ENCODE results near the gene DEPDC1B. TPM values are rescaled to one million over a fixed set of nuclear protein-coding genes. Genes with fewer than 3 reads are reported as not detected.

The DEPDC1B gene
- total RNA-seq, 4 donors from 2014 or later = 1.9 to 10.3 (median 5.3) TPM

DNA sequence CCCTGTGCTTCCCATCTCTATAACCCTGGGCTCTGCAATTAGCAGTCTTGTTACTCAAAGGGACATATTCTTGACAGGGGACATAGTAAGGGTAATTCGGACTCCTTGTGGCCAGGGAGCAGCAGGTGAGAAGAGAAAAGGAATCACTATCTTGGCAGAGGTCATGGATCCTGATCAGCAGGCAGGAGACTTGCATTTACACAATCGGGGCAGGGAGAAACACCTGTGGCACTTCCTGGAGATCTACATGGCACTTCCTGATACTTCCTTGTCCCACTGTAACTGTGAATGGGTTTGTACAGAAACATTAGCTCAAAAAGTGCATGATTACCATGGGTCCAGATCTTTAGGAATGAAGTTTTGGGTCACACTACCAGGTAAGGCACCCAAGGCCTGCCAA is 29.2 kb downstream of the DEPDC1B start:
- no peaks in the 10 kb centered on the region for H3K4me1 ChIP-seq
- no peaks in the 10 kb centered on the region for H3K36me3 ChIP-seq
- no peak overlapping the region for H3K4me3 ChIP-seq
- no peaks in the 10 kb centered on the region for H3K27me3 ChIP-seq
- TF ChIP-seq, protein P1, sequence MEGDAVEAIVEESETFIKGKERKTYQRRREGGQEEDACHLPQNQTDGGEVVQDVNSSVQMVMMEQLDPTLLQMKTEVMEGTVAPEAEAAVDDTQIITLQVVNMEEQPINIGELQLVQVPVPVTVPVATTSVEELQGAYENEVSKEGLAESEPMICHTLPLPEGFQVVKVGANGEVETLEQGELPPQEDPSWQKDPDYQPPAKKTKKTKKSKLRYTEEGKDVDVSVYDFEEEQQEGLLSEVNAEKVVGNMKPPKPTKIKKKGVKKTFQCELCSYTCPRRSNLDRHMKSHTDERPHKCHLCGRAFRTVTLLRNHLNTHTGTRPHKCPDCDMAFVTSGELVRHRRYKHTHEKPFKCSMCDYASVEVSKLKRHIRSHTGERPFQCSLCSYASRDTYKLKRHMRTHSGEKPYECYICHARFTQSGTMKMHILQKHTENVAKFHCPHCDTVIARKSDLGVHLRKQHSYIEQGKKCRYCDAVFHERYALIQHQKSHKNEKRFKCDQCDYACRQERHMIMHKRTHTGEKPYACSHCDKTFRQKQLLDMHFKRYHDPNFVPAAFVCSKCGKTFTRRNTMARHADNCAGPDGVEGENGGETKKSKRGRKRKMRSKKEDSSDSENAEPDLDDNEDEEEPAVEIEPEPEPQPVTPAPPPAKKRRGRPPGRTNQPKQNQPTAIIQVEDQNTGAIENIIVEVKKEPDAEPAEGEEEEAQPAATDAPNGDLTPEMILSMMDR (IDR thresholded peaks at IDR 0.05) = no peak
- TF ChIP-seq POLR2A (IDR thresholded peaks at IDR 0.05) = no peak
- intact Hi-C loops (cut with DNase I) = loop anchor here (10.0 kb wide), 1 partner anchor 856 kb away; no protein-coding TSS in a partner anchor
- DNase-seq = no peak
- H3K27ac ChIP-seq = no peak overlapping the region
- no peaks in the 10 kb centered on the region for H3K9me3 ChIP-seq
- WGBS, 2 donors = 67 to 84% methylated on average over 2 of the region's 2 CpGs

DNA sequence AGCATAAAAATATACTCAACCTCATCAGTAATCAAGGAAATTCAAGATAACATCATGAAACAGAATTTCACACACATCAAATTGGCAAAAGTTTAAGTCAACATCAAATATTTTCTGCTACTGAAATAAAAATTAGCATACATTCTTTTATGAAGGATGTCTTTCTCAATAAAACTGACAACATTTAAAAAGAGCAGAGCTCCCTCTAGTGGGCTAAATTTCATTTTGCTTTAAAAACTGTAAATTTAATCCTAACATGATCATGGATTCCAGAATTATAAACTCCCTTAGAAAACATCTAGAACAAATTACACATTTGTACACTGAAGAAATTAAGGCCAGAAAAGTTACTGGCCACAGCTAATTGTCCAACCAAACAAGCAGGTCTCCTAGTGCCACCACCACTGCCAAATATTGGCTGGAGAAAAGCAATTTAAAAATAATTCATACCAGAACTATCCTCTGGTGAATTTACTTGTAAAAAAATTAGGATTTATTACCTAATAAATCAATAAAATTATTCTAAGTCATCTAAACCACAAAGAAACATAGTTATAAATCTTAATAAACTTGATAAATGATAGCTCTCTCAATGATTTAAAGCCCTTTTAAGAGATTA is 31.2 kb downstream of the DEPDC1B start:
- intact Hi-C loops (cut with DNase I) = no loop called here
- DNase-seq = no peak
- TF ChIP-seq, protein P1 (IDR thresholded peaks at IDR 0.05) = peak; percentile 30 to 63 (median 52)
- TF ChIP-seq POLR2A (IDR thresholded peaks at IDR 0.05) = no peak

DNA sequence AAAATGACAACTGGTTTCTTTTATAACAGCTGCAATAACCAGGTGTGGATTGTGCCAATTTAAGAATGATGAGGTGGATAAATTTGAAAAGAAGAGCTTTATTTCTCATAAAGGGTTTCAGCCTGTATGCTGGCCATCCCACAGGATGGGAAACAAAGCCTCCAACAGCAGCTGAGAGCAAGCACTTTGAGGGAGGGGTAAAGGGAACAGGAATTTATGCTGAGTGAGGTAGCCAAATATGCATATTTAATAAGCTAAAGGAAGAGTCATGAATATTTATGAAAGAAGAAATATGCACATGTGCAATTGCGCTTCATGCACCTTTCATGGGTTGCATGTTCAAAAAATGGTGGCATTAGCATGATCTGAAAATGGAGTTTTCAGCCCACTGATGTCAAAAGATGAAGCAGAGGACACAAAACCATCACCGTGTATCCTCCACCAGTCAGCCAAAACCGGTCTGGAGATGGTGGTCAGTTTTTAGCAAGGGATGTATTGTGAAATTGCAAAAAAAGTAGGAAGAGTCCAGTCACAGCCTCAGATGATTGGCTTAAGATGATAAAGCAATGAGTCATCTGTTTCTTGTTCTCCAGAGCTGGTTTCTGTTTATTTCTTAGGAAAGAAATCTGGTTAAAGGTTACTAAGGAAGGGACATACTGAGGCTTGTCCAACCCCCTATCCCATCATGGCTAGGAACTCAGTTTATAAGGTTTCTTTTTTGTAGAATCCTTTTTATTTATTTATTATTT is 47.9 kb downstream of the DEPDC1B start:
- Histone ChIP-seq H3K36me3 (no peaks in the 10 kb centered on the region), H3K27me3 (no peaks in the 10 kb centered on the region), H3K9me3 (peaks cover 0 to 8% (median 0%) of the 10 kb centered on the region in 3 donors), H3K27ac (no peak overlapping the region), H3K4me1 (no peaks in the 10 kb centered on the region), H3K4me3 (no peak overlapping the region)
- intact Hi-C loops (cut with DNase I) = no loop called here
- TF ChIP-seq, protein P1 (IDR thresholded peaks at IDR 0.05) = no peak
- no peak for TF ChIP-seq POLR2A (IDR thresholded peaks at IDR 0.05)
- 94% methylated on average over 3 of the region's 3 CpGs for WGBS, 2 donors
- no peak for DNase-seq

More for the DNA sequence above, 31.2 kb downstream of the DEPDC1B start:
- Histone ChIP-seq H3K27ac (no peak overlapping the region), H3K36me3 (no peaks in the 10 kb centered on the region), H3K27me3 (no peaks in the 10 kb centered on the region), H3K4me1 (no peaks in the 10 kb centered on the region), H3K4me3 (no peak overlapping the region), H3K9me3 (no peaks in the 10 kb centered on the region)

DNA sequence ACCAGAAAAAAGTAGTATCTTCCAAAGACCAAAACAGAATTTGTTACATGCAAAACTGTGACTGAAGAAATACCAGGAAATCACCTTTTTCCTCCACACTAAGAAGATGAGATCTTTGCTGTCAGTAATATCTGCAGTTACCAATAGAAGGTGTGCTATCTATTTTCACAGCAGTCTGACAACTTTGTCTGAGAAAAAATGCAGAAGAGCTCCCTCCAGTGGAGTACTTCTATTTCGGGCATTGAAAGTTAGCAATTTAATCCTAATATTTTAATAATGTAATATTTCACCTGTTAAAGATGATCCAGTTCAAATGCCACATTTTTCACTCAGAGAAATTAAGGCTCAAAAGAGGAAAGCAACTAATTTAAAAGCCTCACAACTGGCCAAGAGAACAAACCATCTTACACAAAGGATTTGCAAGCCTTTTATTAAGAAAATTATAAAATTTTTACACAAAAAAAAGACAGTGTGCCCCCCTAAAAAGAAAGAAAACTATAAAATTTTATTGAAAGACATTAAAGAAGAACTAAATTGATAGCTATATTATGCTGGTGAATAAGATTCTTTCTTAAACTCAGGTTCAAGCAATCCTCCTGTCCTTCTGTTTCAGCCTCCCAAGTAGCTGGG is 50.6 kb downstream of the DEPDC1B start:
- Histone ChIP-seq H3K4me3 (no peak overlapping the region), H3K36me3 (no peaks in the 10 kb centered on the region), H3K9me3 (no peaks in the 10 kb centered on the region), H3K27me3 (no peaks in the 10 kb centered on the region), H3K27ac (no peak overlapping the region), H3K4me1 (no peaks in the 10 kb centered on the region)
- no peak for DNase-seq
- TF ChIP-seq, protein P1 (IDR thresholded peaks at IDR 0.05) = peak in 5 of 6 experiments; percentile 35 to 61 (median 50)
- TF ChIP-seq POLR2A (IDR thresholded peaks at IDR 0.05) = no peak
- 0 to 5% methylated on average over 1 of the region's 1 CpG for WGBS, 2 donors
- intact Hi-C loops (cut with DNase I) = no loop called here

DNA sequence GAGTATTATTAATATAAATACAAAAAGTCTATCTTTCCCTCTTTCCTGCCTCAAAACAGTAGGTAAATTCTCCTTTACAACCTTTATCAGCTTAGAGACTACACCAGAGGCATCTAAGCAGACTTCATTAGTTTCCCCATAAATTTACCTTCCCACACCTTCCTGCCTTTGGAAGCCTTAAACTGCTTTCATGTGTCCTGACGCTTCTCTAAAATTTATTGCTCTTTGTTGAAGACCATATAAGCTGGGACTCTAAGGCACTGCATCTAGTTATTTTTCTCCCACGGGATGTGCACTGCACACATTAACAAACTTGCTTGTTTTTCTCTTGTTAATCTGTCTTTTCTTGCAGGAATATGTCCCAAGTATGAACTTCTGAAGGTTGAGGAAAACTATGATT is 51.8 kb downstream of the DEPDC1B start:
- intact Hi-C loops (cut with DNase I) = no loop called here
- no peaks in the 10 kb centered on the region for H3K9me3 ChIP-seq

More for the DNA sequence above, 51.8 kb downstream of the DEPDC1B start:
- H3K4me1 ChIP-seq = no peaks in the 10 kb centered on the region
- H3K4me3 ChIP-seq = no peak overlapping the region
- H3K27ac ChIP-seq = no peak overlapping the region
- no peaks in the 10 kb centered on the region for H3K27me3 ChIP-seq
- no peak for DNase-seq
- TF ChIP-seq, protein P1 (IDR thresholded peaks at IDR 0.05) = no peak
- TF ChIP-seq POLR2A (IDR thresholded peaks at IDR 0.05) = no peak
- WGBS, 2 donors = 56 to 71% methylated on average over 2 of the region's 2 CpGs
- no peaks in the 10 kb centered on the region for H3K36me3 ChIP-seq

Measured in esophagus squamous epithelium (tissue), 5 donors.